Stimulated activated CD4-positive, alpha-beta T cell treated with anti-CD3 and anti-CD28 coated beads, Interleukin-15, amount 100 ng/mL, for 48 hours (primary cell): ENCODE data around the gene SPOCK1.
A peak's percentile ranks its signal among the peaks of the same experiment; 100 is the strongest.
"Not testable (repeated sequence)": the region's sequence is repeated elsewhere in the genome, so short reads cannot be mapped to it uniquely, and the experiment has no call there.

ENCODE experiments used
- DNase-seq, 2 donors: peaks; one replicate each; pipeline ENCODE4 v3.0.0-alpha.2; 2020; ENCODE audit warnings: low read depth in 2 of 2

The SPOCK1 gene

DNA sequence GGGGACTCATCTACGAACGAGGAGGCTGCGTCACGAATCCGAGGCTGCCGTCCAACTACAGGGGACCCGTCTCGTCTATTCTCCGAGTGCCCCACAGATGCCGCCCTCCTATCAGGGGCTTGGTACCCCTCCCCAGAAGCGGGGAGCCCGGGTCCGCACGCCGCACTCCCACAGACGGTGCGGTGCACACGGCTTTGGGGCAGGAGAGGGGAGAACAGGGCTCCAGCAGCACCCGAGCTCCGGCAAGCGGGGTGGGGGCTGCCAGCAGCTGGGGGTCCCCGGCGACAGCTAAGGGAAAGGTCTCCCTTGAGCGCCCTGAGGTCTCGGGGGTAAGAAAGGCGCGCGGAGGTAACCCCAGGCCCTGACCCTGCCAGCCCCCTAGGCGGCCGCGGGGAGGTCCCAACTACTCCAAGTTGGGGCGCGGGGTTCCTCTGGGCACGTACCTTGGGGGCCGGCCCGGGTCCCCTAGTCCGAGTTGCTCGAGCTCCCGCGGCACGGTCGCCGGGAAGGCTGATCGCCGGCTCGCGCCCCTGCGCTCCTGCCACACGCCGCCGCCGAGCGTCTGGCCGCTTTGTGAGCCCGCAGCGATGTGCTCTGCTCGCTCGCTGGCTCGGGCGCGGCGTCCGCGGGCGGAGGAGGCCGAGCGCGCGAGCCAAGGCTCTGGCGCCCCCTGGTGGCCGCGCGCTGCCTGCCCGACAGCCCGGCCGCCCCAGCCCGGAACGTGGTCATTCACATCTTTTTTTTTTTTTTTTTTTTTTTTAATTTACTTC is at the start of gene SPOCK1:
Gene SPOCK1 (minus strand): TSS at position 591 of the 770 bp plus-strand sequence.
- DNase-seq: peak; percentile 21 to 54

DNA sequence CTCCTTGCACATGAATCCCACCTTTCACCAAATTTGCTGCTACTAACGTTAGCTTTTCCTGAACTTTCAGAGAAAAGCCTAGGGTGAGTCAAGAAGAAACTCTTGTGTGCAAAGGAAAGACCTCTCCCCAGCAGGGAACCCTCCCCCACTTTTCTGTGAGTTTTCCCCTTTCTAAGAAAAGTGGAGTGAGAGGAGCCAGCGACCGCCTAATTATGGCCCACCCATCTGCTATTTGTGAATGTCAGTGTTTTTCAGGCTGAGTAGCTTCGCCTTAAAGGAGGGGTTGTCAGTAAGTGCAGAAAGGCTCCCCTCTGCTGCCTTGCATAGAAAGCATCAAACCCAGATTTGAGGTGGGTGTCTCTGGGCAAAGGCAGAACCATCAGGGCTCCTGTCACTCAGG is 46.8 kb upstream of the SPOCK1 start:
- no peak for DNase-seq

DNA sequence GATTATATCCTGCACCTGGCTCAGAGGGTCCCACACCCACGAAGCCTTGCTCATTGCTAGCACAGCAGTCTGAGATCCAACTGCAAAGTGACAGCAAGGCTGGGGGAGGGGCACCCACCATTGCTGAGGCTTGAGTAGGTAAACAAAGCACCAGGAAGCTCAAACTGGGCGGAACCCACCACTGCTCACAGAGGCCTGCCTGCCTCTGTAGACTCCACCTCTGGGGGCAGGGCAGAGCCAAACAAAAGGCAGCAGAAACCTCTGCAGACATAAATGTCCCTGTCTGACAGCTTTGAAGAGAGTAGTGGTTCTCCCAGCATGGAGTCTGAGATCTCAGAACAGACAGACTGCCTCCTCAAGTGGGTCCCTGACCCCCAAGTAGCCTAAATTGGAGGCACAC is 36.3 kb upstream of the SPOCK1 start:
- not testable (repeated sequence) for DNase-seq

DNA sequence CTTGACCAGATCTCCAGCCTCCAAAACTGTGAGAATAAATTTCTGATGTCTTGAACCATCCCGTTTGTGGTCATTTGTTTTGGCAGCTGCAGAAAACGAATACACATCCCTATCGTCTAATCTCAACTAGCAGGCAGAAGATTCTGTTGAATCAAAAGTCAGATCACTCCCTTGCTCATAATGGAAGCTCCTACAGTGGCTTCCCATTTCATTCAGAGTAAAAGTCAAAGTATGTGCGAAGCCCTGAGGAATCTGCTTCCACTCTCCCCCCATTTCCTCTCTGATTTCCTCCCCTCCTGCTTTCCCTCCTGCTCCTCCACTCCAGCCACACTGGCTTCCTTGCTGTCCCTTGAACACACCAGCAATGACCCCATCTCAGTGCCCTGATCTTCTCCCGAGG is 34.8 kb upstream of the SPOCK1 start:
- DNase-seq: no peak

DNA sequence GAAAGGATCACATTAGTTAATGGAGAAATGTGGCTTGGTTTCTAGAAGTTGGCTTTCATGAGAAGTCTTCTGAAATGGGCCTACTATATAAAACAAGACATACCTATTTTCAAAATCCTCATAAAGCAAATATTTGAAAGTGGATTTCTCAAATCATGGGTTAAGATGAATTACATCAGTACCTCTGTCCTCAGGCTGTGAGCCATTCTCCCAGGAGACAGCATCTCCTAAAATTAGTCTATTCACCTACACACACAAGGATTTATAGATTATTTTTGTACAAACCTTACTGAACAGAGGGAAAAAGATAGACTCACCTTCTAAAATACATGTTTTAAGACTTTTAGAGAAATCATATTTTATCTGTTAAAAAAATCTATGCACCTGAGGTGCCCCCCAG is 32.1 kb upstream of the SPOCK1 start:
- no peak for DNase-seq

DNA sequence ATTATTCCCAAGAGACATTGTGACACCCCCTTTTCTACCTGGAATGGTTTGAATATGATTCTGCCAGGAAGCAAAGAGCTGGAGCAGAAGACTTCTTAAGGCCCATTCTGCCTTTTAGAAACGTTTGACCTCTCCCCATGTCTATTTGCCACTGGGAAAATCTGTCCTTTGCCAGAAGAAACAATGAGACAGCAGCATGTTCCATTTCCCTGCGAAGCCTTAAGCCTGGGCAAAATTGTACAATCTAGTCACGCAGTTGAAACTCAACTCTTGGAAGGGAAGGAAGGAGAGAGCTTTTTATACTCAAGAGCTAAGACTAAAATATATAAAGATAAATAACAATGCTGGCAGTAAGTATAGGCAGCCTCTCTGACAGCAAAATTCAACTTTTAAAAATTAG is 22.1 kb upstream of the SPOCK1 start:
- no peak for DNase-seq

DNA sequence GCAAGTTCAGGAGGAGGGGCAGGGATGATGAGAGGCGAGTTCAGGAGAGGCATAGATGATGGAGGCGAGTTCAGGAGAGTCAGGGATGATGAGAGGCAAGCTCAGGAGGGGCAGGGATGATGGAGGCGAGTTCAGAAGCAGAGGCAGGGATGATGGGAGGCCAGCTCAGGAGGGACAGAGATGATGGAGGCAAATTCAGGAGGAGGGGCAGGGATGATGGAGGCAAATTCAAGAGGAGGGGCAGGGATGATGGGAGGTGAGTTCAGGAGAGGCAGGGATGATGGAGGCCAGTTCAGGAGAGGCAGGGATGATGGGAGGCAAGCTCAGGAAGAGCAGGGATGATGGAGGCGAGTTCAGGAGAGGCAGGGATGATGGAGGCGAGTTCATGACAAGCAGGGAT is 17.8 kb upstream of the SPOCK1 start:
- no peak for DNase-seq

DNA sequence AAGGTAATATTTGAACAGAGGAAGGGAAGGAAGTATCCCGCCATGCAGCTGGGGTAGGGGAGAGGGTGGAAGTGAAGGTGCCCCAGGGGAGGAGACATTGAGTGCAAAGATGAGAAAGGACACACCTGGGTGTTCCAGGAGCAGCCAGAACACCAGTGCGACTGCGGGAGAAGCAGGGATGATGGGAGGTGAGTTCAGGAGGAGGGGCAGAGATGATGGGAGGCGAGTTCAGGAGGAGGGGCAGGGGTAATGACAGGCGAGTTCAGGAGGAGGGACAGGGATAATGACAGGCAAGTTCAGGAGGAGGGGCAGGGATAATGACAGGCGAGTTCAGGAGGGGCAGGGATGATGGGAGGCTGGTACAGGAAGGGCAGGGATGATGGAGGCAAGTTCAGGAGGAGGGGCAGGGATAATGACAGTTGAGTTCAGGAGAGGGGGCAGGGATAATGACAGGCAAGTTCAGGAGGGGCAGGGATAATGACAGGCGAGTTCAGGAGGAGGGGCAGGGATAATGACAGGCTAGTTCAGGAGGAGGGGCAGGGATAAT is 17.2 kb upstream of the SPOCK1 start:
- no peak for DNase-seq

DNA sequence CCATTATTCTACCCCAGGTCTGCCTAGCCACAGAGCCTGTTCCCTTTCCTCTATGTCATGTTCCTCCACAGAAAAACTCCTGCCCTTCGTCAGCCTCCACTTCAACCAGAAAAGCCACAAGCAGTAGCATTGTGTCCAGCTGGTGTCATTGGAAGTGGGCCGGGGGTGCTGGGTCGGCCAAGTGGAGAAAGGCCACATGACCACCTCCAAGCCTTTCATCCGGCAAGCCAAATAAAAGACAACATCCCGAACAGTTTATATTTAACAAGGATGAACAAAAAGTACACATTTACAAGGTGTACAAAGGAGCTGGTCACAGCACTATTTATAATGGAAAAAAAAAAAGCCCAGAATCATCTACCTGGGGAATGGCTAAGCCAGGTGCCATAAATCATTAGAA is 16.1 kb upstream of the SPOCK1 start:
- no peak for DNase-seq

DNA sequence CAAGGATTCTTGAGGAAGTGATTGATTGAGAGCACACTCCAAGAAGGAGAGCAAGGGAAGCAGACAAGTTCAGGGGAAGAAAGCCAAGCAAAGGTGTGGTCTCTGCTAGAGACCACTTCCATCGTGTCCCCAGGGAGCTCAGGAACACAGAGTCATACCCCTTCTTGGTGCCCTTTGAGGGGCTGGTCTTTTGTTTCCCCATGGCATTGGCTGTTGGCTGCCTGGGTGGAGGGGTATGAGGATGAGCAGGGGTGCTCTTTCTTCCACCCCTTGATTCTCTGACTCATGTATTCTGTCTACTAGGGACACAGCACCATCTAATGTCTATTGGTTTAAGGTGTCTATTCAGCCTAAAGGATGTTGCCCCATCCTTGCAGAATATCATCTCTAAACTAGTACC is 11.5 kb upstream of the SPOCK1 start:
- no peak for DNase-seq

DNA sequence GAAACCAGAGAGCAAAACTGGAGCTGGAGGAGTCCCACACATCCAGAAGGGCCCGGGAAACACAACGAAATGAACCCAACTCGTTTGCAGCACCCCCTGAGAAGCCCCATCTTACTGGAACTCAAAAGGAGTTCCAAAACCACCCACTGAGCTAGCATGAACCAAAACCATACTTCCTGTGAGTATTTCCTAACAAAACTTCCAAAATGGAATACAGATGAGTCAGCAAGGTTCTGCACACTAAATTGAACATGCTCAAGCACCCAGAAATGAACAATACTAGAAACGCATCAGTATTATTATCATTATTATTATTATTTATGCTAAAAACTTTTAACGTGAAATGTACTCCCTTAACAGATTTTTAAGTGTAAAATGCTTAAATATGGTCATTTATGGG is 8.0 kb upstream of the SPOCK1 start:
- no peak for DNase-seq

DNA sequence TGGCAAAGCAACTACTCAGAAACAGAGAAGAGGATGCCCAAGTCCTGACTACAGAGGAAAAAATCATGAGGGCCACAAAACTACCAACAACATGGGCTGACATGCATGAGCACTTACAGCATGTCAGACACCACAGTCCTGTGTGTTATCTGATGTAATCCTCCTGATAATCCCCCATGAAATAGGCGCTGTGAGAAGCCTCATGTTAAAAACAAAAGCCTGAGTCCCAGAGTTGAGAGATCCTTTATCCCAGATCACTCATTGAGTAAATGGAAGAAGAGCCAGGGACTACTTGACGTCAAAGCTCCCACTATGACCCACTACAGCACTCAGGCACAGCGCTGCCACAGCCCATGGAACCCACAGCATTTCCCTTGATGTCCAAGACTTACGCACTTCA is 7.2 kb upstream of the SPOCK1 start:
- no peak for DNase-seq

DNA sequence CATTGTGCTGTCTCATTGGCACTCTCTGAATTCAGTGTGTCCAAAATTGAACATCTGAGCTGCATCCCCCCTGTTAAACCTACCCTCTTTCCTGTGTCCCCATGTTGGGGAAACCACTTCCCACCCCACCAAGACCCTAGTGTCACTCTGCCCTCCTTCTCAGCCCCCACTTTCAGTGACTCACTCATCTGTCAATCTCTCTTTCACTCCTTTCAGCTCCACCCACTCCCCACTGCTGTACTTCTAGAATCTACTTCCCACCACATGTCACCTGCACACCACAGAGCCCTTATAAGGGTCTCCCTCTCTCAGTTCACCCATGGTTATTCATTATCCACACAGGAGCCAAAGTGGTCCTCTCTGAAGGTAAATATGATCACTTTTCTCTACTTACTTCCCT is 5.8 kb upstream of the SPOCK1 start:
- no peak for DNase-seq

DNA sequence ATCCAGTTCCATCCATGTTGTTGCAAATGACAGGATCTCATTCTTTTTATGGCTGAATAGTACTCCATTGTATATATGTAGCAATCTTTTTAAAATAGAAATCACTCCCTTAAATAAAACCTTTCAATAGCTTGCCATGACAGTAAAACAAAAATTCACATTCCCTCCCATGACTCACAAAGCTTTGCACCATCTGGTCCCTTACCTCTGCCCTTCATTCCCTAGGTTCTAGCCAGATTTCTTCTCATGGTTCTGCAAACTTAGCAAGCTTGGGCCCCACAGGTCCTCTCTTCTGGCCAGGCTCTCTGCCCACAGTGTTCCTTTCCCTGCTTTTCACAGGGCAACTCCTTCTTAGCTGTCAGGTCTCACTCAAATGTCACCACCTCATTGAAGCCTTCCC is 4.3 kb upstream of the SPOCK1 start:
- no peak for DNase-seq

DNA sequence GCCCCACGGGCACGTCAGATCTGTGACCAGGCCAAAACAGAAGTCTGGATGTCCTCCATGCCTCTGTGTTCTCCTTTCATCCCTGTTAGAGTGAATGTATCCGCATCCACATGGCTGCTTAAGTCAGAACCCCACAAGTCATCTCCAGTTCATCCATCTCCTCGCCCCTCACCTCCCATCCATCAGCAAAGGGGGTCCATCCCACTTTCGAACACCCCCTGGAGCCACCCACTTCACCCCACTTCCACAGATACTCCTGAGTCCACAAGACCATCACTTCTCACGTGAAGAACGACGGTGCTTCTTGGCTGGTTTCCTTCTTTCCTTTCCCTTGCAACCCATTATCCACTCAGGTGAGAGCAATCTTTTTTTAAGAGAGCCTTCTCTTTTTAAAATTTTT is 3.5 kb upstream of the SPOCK1 start:
- DNase-seq: no peak

DNA sequence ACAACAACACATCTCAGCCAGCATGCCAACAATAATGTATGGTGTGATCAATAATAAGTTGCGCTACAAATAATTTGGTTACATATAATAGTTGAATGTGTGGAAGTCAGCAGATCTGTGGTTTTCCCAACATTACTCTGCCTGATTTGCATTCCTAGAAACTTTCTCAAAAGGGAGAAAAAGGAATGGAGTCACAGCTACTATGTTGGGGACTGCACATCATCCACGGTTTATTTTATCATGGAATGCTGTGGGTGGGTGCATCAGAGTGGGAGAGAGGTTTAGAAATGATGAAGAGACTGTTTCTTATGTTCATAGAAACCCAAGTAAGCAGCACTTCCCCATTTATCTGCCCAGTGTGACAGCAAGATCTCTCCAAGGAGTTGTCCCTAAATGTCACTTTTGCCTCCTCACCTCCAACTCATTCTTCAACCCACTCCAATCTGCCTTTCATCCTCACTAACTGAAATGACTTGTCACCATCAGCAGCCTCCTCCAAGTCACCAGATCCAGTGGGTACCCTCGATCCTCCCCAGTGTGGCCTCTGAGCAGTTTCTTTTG is 2.8 kb upstream of the SPOCK1 start:
- DNase-seq: no peak

DNA sequence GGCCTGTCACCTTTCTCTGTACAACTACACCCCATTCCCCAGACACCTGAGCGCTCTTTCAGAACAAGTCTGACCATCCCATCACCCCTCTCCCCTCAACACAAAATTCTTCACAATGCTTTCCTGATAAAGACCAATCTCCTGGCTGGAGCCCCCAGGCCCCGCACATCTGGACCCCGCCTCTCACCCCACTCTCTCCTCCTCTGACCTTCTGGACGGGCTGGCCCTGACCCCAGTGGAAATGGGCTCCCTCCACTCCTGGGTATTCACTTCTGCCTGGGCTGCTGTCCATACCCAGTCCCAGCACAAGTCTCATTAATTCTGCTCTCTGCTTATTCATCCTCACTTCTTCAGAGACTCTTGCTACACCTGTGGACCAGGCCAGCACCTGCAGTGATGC is 2.1 kb upstream of the SPOCK1 start:
- DNase-seq: no peak

DNA sequence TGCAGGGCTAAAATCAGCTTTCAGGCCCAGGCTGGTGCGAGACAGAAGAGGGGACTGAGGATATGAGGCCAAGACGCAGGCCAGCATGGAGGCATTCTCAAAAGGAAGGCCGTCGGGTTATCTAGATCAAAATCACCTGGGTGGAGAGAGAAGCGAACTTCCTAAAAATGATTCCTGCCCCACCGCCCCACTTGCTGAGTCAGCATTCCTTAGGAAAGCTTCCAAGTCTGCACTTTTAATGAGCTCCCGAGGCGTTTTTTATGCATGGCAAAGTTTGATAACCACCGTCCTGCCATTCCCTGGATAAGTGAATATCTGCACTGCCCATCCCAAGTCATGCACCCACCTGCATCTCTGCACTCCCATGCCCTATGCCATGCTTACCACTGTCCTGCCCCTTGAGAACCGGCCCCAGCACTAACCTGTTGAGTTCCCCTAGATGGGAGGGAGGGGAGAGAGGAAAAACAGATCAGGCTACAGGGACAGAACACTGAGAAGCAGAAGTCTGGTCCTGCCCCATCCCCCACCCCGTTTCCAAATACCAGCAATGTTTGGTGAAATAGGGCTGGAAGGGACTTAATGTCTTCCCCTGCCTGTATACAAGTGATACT is 1.6 kb upstream of the SPOCK1 start:
- DNase-seq: no peak

DNA sequence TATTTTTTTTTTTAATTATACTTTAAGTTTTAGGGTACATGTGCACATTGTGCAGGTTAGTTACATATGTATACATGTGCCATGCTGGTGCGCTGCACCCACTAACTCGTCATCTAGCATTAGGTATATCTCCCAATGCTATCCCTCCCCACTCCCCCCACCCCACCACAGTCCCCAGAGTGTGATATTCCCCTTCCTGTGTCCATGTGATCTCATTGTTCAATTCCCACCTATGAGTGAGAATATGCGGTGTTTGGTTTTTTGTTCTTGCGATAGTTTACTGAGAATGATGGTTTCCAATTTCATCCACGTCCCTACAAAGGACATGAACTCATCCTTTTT is 351 bp upstream of the SPOCK1 start:
- DNase-seq: not testable (repeated sequence)

DNA sequence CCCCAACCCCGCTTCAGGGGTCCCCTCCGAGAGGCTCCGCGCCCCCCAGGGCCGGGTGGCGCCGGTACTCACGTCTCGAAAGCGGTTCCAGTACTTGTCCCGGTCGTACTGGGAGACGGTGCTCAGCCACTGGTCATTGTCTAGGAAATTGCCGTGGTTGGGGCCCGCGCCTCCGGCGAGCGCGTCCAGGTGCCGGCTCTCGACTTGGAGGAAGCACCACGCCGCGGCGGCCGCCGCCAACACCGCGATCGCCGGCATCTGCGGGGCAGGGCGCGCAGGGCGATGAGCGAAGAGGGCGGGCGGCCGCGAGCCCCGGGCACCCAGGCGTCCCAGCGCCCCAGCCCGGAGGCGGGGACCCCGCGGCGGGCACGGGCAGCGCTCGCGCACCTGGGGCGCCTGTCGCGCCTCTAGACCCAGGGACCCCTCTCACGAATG is 808 bp downstream of the SPOCK1 start:
- DNase-seq: no peak

DNA sequence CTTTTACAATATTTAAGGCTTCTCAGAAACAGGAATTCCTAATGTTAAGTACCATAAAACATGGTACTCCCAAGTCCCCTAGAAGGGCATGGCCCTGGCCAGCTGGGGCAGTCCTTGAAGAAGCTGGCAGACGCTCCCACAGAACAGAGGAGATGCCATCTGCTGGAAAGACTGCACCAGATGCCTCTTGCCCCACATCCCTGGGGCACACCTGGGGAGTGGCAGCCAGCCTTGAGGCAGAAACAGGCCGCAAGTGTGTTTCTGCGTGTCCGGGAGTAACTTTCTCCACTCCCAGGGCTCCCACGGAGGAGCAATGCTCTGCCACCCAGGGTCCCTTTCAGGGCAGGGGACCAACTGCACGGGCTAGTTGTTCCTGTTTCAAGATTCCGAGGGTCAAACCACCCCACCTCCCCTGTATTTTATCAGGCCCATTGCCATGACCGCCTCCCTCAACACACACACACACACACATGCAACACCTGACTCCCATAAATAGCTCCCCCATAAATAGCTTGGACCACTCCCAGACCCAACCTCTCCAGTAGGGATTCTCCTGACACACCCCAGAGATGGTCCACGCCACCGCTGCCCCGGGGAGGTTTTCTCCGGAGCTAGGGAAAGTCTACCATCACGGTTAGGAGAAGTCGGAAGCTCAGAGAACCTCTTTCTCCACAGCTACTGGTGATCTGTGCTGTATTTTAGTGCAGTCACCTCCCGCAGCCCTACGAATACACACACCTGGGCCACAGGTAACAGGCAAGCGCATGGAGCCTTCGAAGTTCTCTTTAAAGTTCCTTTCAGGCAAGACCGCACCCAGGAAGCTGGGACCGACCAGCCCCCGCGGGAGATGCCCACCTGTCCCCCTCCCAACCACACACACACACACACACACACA is 1.5 kb downstream of the SPOCK1 start:
- DNase-seq: no peak

DNA sequence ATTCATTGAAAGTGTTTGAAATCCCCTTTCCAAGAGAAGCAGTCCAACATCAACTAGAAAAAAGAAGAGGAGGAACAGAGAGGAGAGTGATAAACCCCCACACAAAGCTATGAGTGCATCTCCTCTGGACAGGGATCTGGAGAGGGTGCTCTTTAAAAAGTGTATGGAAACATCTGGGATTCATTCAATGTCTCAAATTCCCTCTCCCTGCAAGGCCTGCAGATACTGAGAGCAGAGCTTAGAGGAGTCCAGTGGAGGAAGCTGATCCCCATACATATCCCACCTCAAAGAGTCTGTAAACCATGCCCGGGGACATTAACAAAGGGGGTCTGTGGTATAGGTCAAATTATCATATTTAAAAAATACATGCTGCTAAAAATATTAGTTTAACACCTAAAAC is 2.2 kb downstream of the SPOCK1 start:
- DNase-seq: no peak
